ENCODE data around the gene PPA2. TPM values are rescaled to one million over a fixed set of nuclear protein-coding genes. Genes with fewer than 3 reads are reported as not detected.

PPA2 gene
- total RNA-seq, 1 experiment from 2014 or later: 98.5 TPM

- no peak for DNase-seq (ENCODE audit: low read depth, low spot score)
- RAD21 ChIA-PET (ENCODE audit: low non-redundant PET in 1 of 2, low total read pairs in 2 of 2, uncharacterized antibody in 2 of 2, unreplicated experiment in 2 of 2): no interaction called here
- Histone ChIP-seq H3K36me3 (ENCODE audit: control insufficient read depth in 1 of 2, insufficient read depth in 2 of 2, low read length in 2 of 2) (no peaks in the 10 kb centered on the region), H3K9me2 (ENCODE audit: insufficient read depth) (0 out of 2 replicates have a peak, but pooled peaks cover 2% of the 10 kb centered on the region), H3K9ac (ENCODE audit: low read length) (no peak overlapping the region), H3K4me2 (ENCODE audit: low read length) (no peak overlapping the region), H3K4me1 (ENCODE audit: control insufficient read depth in 1 of 2, insufficient read depth in 2 of 2, low read length in 2 of 2) (no peaks in the 10 kb centered on the region), H3K27ac (ENCODE audit: low read depth, low read length) (no peak overlapping the region), H3K9me3 (ENCODE audit: control insufficient read depth in 1 of 2, insufficient read depth in 1 of 2, low read depth in 1 of 2, low read length in 2 of 2) (no peaks in the 10 kb centered on the region), H3K4me3 (replicated peaks in 1 of 2; ENCODE audit: low read depth in 1 of 2, low read length in 2 of 2) (no peak overlapping the region), H4K20me1 (ENCODE audit: insufficient read depth) (no peaks in the 10 kb centered on the region), H3K79me2 (ENCODE audit: insufficient read depth, low read length) (no peaks in the 10 kb centered on the region), H3K27me3 (ENCODE audit: insufficient read depth, low read length) (no peaks in the 10 kb centered on the region), H2AFZ (ENCODE audit: low read depth, low read length, poor library complexity, severe bottlenecking) (no peak overlapping the region)
- BruUV-seq (replicated peaks): no TSS peak
- TF ChIP-seq RAD21 (IDR thresholded peaks at IDR 0.05; ENCODE audit: low read depth) (no peak), CBX3 (IDR thresholded peaks at IDR 0.05; ENCODE audit: low read depth) (no peak), FOSL1 (IDR thresholded peaks at IDR 0.05; ENCODE audit: low read depth) (no peak), POLR2AphosphoS5 (IDR thresholded peaks at IDR 0.05; ENCODE audit: low read depth, low read length) (no peak), POLR2A (IDR thresholded peaks at IDR 0.05; ENCODE audit: borderline replicate concordance, extremely low read depth, insufficient read depth, insufficient read length) (no peak), CTCF (IDR thresholded peaks at IDR 0.05 in 2 of 3, conservative IDR thresholded peaks at IDR 0.05 in 1 of 3; ENCODE audit: borderline replicate concordance in 1 of 3, insufficient read depth in 1 of 3, low read depth in 2 of 3, low read length in 2 of 3) (no peak), EZH2phosphoT487 (IDR thresholded peaks at IDR 0.05; ENCODE audit: borderline replicate concordance) (no peak), ZNF274 (IDR thresholded peaks at IDR 0.05; ENCODE audit: low read depth, low read length) (no peak), CEBPB (IDR thresholded peaks at IDR 0.05; ENCODE audit: low read depth) (no peak), ATF3 (IDR thresholded peaks at IDR 0.05) (no peak), TCF7L2 (IDR thresholded peaks at IDR 0.05; ENCODE audit: borderline replicate concordance, extremely low read depth, insufficient read depth, insufficient read length) (no peak), EGR1 (IDR thresholded peaks at IDR 0.05; ENCODE audit: low read depth) (no peak)
- no peak for ATAC-seq
- POLR2A ChIA-PET: no interaction called here
- CTCF ChIA-PET: no interaction called here
- intact Hi-C loops (cut with micrococcal nuclease): no loop called here
Measured at GRCh38 chr4:105503484-105503883, 29.6 kb upstream of the PPA2 start.

Measured in HCT116 (cell line).